C4-2B (cell line): Measurements from ENCODE around the gene ENGASE.

Experiments
- ZFX ChIP-seq: fragments of 450-650 bp; IDR thresholded peaks from 2 replicates; pipeline ENCODE4 v1.6.1; 2017
- TF ChIP-seq, protein P1 (sequence below): fragments of 450-650 bp; conservative IDR thresholded peaks from 2 replicates; pipeline ENCODE4 v1.5.1; 2017; ENCODE audit warnings: mild to moderate bottlenecking

DNA sequence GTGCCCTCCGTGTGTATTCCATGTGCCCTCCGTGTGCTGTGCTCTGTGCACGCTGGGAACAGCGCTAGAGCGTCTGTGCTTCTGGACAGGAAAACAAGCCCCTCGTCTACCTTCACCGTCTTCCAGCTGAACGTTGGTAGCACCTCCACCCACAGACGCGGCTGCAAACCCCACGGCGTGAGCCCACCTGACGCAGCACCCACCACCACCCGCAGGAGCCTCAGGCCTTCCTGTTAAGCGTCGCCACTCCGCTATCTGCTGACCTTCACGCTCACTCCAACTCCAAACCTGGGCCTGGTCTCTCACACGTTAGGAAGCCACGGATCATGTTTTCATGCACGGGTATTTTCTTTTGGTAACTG lies 56.6 kb downstream of the ENGASE start:
- TF ChIP-seq, protein P1, sequence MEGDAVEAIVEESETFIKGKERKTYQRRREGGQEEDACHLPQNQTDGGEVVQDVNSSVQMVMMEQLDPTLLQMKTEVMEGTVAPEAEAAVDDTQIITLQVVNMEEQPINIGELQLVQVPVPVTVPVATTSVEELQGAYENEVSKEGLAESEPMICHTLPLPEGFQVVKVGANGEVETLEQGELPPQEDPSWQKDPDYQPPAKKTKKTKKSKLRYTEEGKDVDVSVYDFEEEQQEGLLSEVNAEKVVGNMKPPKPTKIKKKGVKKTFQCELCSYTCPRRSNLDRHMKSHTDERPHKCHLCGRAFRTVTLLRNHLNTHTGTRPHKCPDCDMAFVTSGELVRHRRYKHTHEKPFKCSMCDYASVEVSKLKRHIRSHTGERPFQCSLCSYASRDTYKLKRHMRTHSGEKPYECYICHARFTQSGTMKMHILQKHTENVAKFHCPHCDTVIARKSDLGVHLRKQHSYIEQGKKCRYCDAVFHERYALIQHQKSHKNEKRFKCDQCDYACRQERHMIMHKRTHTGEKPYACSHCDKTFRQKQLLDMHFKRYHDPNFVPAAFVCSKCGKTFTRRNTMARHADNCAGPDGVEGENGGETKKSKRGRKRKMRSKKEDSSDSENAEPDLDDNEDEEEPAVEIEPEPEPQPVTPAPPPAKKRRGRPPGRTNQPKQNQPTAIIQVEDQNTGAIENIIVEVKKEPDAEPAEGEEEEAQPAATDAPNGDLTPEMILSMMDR = no peak
- TF ChIP-seq ZFX = no peak
